GM23338 (cell line): ENCODE measurements around the gene AATF. TPM values are rescaled to one million over a fixed set of nuclear protein-coding genes. Genes with fewer than 3 reads are reported as not detected.
A peak's percentile ranks its signal among the peaks of the same experiment; 100 is the strongest.

Source experiments
- ATAC-seq: fragments of 200-7000 bp; cut with Tn5 transposase; 3 replicates; pipeline ENCODE4 v1.9.1; 2020
- DNase-seq: peaks from one replicate; pipeline ENCODE4 v3.0.0-alpha.2; 2015; ENCODE audit warnings: low spot score
- H2AFZ ChIP-seq: fragments of 200-600 bp; sonication (generic); 2 replicates; pipeline ENCODE4 v1.8.0; 2016; ENCODE audit warnings: antibody characterized with exemption, mild to moderate bottlenecking, moderate library complexity
- H3F3A ChIP-seq: fragments of 200-600 bp; sonication (generic); replicated peaks from 2 replicates; pipeline ENCODE4 v1.8.0; 2017; ENCODE audit warnings: antibody characterized with exemption, mixed run types, low read depth
- H3K27ac ChIP-seq: fragments of 200-600 bp; sonication (generic); 2 replicates; pipeline ENCODE4 v1.6.1; 2016; ENCODE audit warnings: low read depth
- H3K27me3 ChIP-seq: fragments of 200-600 bp; sonication (generic); 2 replicates; pipeline ENCODE4 v1.8.0; 2016; ENCODE audit warnings: mild to moderate bottlenecking, mixed run types, moderate library complexity; ENCODE audit not compliant: insufficient read depth
- H3K36me3 ChIP-seq: fragments of 200-600 bp; sonication (generic); 2 replicates; pipeline ENCODE4 v1.8.0; 2016; ENCODE audit warnings: mild to moderate bottlenecking; ENCODE audit not compliant: insufficient read depth
- H3K4me1 ChIP-seq: fragments of 200-600 bp; sonication (generic); 2 replicates; pipeline ENCODE4 v1.8.0; 2016; ENCODE audit warnings: mild to moderate bottlenecking, moderate library complexity; ENCODE audit not compliant: insufficient read depth
- H3K4me2 ChIP-seq: fragments of 200-600 bp; sonication (generic); 2 replicates; pipeline ENCODE4 v1.7.1; 2017; ENCODE audit warnings: mixed run types
- H3K4me3 ChIP-seq: fragments of 200-600 bp; sonication (generic); 2 replicates; pipeline ENCODE4 v1.6.1; 2016; ENCODE audit warnings: mixed run types
- H3K79me2 ChIP-seq: fragments of 200-600 bp; sonication (generic); replicated peaks from 2 replicates; pipeline ENCODE4 v1.8.0; 2017; ENCODE audit warnings: mild to moderate bottlenecking; ENCODE audit not compliant: insufficient read depth
- H3K9me2 ChIP-seq: fragments of 200-600 bp; sonication (generic); 2 replicates; pipeline ENCODE4 v1.8.0; 2017; ENCODE audit not compliant: insufficient read depth
- H4K20me1 ChIP-seq: fragments of 200-600 bp; sonication (generic); replicated peaks from 2 replicates; pipeline ENCODE4 v1.8.0; 2017; ENCODE audit warnings: mild to moderate bottlenecking; ENCODE audit not compliant: insufficient read depth
- H3K27ac Mint-ChIP-seq: 2 replicates; pipeline ENCODE4 v1.8.0; 2020; ENCODE audit warnings: inconsistent platforms, mild to moderate bottlenecking, moderate library complexity, mixed read lengths
- H3K27me3 Mint-ChIP-seq: 3 replicates; pipeline ENCODE4 v1.8.0; 2022; ENCODE audit warnings: low read depth, mild to moderate bottlenecking, moderate library complexity, mixed read lengths, inconsistent platforms; ENCODE audit not compliant: insufficient read depth, poor library complexity
- H3K36me3 Mint-ChIP-seq: 3 replicates; pipeline ENCODE4 v1.8.0; 2021; ENCODE audit warnings: low read depth, mild to moderate bottlenecking, inconsistent platforms, moderate library complexity, mixed read lengths
- H3K4me1 Mint-ChIP-seq: 3 replicates; pipeline ENCODE4 v1.8.0; 2020; ENCODE audit warnings: mild to moderate bottlenecking, inconsistent platforms, mixed read lengths
- H3K4me3 Mint-ChIP-seq: 3 replicates; pipeline ENCODE4 v1.8.0; 2021; ENCODE audit warnings: moderate library complexity, mild to moderate bottlenecking, inconsistent platforms, mixed read lengths
- H3K9me3 Mint-ChIP-seq: 3 replicates; pipeline ENCODE4 v1.8.0; 2020; ENCODE audit warnings: moderate library complexity, mild to moderate bottlenecking, inconsistent platforms, mixed read lengths
- EZH2 ChIP-seq: fragments of 200-600 bp; sonication (generic); IDR thresholded peaks from one replicate; pipeline ENCODE4 v1.8.0; 2017; ENCODE audit warnings: antibody characterized with exemption, mild to moderate bottlenecking, low read depth; ENCODE audit not compliant: unreplicated experiment
- EZH2phosphoT487 ChIP-seq: fragments of 200-600 bp; sonication (generic); IDR thresholded peaks from one replicate; pipeline ENCODE4 v1.8.1; 2018; ENCODE audit warnings: antibody characterized with exemption; ENCODE audit not compliant: unreplicated experiment
- JUNB ChIP-seq: IDR thresholded peaks from one replicate; pipeline ENCODE4 v1.6.1; 2016; ENCODE audit warnings: antibody characterized with exemption; ENCODE audit not compliant: unreplicated experiment
- POLR2AphosphoS5 ChIP-seq: IDR thresholded peaks from 2 replicates; pipeline ENCODE4 v1.6.1; 2016; ENCODE audit warnings: antibody characterized with exemption, low read depth
- STAT1 ChIP-seq: IDR thresholded peaks from one replicate; pipeline ENCODE4 v1.6.1; 2016; ENCODE audit warnings: antibody characterized with exemption; ENCODE audit not compliant: unreplicated experiment
- ZNF114 ChIP-seq: fragments of 250-450 bp; sonication (Bioruptor Pico); IDR thresholded peaks from 2 replicates; pipeline ENCODE4 v1.5.0; 2020; ENCODE audit warnings: mild to moderate bottlenecking, moderate library complexity
- ZNF331 ChIP-seq: fragments of 250-450 bp; sonication (Bioruptor Pico); IDR thresholded peaks from 2 replicates; pipeline ENCODE4 v1.5.0; 2020; ENCODE audit warnings: low read depth, mild to moderate bottlenecking, moderate library complexity
- polyA plus RNA-seq: library from polyadenylated mRNA; unstranded; fragments of >200 nt; fragmentation: Nextera tagmentation; extraction: Ambion mirVana; gene quantifications from 2 replicates; pipeline ENCODE4 v1.2.1, GENCODE V29; 2016
- total RNA-seq: library from RNA; depleted of rRNA; stranded (reverse); fragments of >200 nt; shearing (Covaris generic); gene quantifications from 2 replicates; pipeline ENCODE4 v1.2.3, GENCODE V29; 2014
- TF ChIP-seq, protein P1 (sequence below): IDR thresholded peaks from 2 replicates; pipeline ENCODE4 v1.6.1; 2016; ENCODE audit warnings: antibody characterized with exemption
- TF ChIP-seq, protein P2 (sequence below): fragments of 250-450 bp; sonication (Bioruptor Pico); IDR thresholded peaks from 2 replicates; pipeline ENCODE4 v1.5.0; 2020; ENCODE audit warnings: mild to moderate bottlenecking, moderate library complexity

The AATF gene
- total and polyA plus RNA-seq, 2 experiments from 2014 or later: 40.2 to 71.2 TPM

DNA sequence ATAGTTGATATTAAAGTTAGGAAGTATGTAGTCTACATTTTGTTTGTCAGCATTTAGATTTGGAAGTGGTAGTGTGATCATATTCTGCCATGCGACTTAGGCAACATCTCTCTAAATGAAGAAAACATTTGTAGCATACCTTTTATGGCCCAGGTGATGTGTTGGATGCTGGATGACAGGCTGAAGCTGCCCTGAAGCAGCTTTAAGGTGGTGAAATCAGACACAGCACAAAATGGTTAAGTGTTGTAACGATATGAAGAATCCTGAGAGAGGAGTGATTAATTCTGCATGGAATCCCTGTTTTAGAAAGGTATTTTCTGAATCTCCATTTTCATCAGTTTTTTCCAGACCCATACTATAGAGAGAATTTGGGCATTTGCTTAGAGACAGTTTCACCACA lies 28.3 kb downstream of the AATF start:
- H3K4me1 ChIP-seq: peaks cover 9% of the 10 kb centered on the region
- H3K79me2 ChIP-seq: peaks cover 29% of the 10 kb centered on the region
- no peak overlapping the region for H2AFZ ChIP-seq
- H3K27ac Mint-ChIP-seq: peak overlapping the region; percentile 6; the same call in 1 of the 2 replicates
- peaks cover 32% of the 10 kb centered on the region for H3K4me1 Mint-ChIP-seq
- H3K9me2 ChIP-seq: no peaks in the 10 kb centered on the region
- H3K27me3 Mint-ChIP-seq: no peaks in the 10 kb centered on the region
- H3K4me3 Mint-ChIP-seq: no peak overlapping the region
- H3K27me3 ChIP-seq: no peaks in the 10 kb centered on the region
- H3K27ac ChIP-seq: peak overlapping the region; percentile 4; the same call in 1 of the 2 replicates
- H3K4me3 ChIP-seq: no peak overlapping the region
- peaks cover 3% of the 10 kb centered on the region; the same call in 1 of the 3 replicates for H3K36me3 Mint-ChIP-seq
- H3K9me3 Mint-ChIP-seq: no peaks in the 10 kb centered on the region
- H3F3A ChIP-seq: no peaks in the 10 kb centered on the region
- H3K4me2 ChIP-seq: no peak overlapping the region
- H4K20me1 ChIP-seq: peaks cover 4% of the 10 kb centered on the region
- no peaks in the 10 kb centered on the region for H3K36me3 ChIP-seq
- DNase-seq (no peak), ATAC-seq (no peak)
- TF ChIP-seq STAT1 (no peak), ZNF331 (no peak), EZH2 (no peak), POLR2AphosphoS5 (no peak), JUNB (no peak), EZH2phosphoT487 (no peak), ZNF114 (CRISPR knock-in tag) (no peak)
- TF ChIP-seq, protein P1, sequence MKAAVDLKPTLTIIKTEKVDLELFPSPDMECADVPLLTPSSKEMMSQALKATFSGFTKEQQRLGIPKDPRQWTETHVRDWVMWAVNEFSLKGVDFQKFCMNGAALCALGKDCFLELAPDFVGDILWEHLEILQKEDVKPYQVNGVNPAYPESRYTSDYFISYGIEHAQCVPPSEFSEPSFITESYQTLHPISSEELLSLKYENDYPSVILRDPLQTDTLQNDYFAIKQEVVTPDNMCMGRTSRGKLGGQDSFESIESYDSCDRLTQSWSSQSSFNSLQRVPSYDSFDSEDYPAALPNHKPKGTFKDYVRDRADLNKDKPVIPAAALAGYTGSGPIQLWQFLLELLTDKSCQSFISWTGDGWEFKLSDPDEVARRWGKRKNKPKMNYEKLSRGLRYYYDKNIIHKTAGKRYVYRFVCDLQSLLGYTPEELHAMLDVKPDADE: no peak
- TF ChIP-seq, protein P2, sequence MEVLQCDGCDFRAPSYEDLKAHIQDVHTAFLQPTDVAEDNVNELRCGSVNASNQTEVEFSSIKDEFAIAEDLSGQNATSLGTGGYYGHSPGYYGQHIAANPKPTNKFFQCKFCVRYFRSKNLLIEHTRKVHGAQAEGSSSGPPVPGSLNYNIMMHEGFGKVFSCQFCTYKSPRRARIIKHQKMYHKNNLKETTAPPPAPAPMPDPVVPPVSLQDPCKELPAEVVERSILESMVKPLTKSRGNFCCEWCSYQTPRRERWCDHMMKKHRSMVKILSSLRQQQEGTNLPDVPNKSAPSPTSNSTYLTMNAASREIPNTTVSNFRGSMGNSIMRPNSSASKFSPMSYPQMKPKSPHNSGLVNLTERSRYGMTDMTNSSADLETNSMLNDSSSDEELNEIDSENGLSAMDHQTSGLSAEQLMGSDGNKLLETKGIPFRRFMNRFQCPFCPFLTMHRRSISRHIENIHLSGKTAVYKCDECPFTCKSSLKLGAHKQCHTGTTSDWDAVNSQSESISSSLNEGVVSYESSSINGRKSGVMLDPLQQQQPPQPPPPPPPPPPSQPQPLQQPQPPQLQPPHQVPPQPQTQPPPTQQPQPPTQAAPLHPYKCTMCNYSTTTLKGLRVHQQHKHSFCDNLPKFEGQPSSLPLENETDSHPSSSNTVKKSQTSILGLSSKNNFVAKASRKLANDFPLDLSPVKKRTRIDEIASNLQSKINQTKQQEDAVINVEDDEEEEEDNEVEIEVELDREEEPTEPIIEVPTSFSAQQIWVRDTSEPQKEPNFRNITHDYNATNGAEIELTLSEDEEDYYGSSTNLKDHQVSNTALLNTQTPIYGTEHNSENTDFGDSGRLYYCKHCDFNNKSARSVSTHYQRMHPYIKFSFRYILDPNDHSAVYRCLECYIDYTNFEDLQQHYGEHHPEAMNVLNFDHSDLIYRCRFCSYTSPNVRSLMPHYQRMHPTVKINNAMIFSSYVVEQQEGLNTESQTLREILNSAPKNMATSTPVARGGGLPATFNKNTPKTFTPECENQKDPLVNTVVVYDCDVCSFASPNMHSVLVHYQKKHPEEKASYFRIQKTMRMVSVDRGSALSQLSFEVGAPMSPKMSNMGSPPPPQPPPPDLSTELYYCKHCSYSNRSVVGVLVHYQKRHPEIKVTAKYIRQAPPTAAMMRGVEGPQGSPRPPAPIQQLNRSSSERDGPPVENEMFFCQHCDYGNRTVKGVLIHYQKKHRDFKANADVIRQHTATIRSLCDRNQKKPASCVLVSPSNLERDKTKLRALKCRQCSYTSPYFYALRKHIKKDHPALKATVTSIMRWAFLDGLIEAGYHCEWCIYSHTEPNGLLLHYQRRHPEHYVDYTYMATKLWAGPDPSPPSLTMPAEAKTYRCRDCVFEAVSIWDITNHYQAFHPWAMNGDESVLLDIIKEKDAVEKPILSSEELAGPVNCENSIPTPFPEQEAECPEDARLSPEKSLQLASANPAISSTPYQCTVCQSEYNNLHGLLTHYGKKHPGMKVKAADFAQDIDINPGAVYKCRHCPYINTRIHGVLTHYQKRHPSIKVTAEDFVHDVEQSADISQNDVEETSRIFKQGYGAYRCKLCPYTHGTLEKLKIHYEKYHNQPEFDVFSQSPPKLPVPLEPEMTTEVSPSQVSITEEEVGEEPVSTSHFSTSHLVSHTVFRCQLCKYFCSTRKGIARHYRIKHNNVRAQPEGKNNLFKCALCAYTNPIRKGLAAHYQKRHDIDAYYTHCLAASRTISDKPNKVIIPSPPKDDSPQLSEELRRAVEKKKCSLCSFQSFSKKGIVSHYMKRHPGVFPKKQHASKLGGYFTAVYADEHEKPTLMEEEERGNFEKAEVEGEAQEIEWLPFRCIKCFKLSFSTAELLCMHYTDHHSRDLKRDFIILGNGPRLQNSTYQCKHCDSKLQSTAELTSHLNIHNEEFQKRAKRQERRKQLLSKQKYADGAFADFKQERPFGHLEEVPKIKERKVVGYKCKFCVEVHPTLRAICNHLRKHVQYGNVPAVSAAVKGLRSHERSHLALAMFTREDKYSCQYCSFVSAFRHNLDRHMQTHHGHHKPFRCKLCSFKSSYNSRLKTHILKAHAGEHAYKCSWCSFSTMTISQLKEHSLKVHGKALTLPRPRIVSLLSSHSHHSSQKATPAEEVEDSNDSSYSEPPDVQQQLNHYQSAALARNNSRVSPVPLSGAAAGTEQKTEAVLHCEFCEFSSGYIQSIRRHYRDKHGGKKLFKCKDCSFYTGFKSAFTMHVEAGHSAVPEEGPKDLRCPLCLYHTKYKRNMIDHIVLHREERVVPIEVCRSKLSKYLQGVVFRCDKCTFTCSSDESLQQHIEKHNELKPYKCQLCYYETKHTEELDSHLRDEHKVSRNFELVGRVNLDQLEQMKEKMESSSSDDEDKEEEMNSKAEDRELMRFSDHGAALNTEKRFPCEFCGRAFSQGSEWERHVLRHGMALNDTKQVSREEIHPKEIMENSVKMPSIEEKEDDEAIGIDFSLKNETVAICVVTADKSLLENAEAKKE (CRISPR knock-in tag): no peak
